GM18907 (cell line): ENCODE data around the gene TBC1D10A.

ENCODE experiments used
- ATAC-seq: cut with Tn5 transposase; IDR thresholded peaks from one replicate; pipeline ENCODE4 v1.9.1; 2021; ENCODE audit warnings: mild to moderate bottlenecking, moderate library complexity; ENCODE audit not compliant: unreplicated experiment

The TBC1D10A gene

DNA sequence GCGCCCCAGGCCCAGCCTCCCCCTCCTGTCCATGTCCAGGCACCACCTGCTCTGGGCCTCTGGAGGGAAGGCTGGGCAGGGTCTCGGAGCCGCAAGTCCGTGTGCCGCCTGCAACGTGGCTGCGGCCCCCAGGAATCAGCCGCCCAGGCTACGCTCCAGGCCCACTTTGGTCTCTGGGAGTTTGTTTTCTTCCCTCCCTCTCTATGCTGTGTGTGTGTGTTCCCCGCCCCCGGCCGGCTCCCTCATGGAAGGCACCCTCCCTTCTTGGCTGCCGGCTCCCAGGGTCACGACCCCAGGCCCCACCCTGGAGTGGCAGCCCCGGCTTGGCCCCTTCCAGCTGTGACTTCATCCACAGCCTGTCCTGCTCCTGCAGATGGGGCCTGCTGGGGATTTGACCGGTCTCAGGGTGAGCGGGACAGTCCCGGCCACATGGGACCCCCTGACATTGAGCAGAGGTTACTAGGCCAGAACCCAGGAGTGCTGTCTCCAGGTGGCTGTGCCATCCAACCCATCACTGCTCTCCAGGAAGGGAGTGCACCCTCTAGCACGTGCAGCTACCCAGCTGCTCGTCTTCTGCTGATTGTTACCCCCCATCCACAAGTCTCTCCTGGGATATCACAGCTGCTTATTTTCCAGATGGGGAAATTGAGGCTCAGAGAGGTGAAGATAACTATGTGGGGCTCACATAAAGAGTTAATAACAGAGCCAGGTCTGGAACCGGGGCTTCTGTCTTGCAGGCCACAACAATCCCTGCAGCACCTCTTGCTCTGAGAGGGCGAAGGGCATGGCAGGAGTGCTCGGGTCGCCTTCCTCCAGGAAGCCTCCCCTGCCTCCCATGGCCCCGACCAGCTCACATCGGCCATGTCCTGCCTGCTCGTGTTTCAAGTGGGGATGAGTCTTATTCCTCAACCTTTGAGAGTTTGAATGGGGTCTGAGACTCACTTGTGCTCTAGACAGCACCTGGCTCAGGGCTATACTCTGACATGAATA is 77.4 kb downstream of the TBC1D10A start:
- ATAC-seq = no peak

DNA sequence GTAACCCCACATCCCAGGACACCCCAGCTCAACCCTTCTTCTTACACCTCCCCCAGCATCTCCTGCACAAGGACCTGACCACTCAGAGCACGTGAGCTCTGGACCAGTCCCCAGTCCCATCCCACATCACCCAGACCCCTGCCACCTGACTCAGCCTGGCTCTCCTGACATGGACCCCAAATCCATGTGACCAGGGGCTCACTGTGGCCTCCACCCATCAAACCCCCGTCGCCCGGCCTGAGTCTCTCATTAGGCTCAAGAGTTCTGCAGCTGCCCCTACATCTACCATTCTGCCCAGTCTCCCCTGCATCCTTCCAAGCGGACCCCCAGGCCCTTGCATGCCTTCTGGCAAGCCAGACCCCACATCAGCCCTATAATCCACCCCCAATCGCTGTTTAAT is 78.3 kb downstream of the TBC1D10A start:
- no peak for ATAC-seq

DNA sequence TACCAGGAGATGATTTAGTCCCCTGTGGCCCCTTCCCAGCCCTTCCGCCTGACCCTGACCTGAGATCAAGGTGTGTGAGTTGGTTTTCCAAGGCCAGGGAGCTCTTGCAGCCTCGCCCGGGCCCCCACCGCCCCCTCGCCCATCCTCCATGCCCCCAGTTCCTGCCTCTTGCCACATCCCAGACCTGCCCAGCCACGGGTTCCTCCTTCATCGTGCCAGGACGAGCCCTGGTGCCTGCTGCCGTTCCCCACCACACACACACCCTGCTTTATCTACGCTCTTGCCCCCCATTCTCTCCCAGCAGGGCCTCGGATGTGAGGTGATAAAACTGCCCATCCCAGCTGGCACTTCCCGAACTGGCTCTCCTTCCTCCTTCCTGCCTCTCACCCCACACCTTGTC is 78.8 kb downstream of the TBC1D10A start:
- ATAC-seq = no peak

DNA sequence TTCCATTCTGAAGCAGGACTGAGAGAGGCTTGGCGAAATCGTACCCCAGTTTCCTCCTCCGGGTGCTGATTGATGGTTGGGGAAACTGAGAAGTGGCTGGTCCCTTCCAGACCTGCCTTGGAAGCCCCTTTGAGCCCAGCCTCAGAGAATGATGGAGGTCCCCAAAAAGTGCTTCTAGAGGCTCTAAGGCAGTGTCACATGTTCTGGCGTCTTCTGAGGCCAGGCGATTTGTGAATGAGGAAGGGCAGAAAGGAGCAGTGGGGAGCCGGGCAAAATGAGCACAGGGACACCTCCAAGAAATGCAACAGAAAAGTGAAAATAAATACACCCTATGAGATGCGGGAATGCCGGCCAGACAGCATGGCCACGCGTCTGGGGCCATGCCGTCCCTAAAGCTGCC is 79.2 kb downstream of the TBC1D10A start:
- no peak for ATAC-seq

DNA sequence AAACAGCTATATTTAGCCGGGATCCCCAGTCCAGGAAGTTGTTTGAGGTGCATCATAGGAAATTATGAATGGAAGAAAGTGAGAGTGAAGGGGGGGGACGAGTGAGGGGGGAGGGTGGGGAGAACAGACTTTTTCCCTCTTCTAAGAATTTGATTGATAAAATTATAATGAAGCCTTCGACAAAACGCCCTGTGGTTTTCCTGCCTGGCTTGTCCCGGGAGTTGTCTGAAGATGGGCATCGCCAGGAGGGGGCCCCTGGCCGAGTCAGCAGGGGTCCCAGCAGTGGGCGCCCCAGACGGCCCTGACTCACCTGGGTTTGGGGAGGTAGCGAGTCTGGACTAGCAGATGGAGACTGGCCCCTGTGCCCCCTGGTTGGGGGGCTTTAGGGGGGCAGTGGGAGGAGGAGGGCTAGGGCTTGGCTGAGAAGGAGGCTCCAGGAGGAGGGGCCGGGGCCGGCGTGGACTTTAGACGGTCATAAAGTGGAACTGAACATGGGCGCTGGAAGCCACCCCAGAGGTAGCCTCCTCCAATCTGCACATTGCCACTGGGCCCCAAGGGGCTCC is 79.8 kb downstream of the TBC1D10A start:
- ATAC-seq = no peak

DNA sequence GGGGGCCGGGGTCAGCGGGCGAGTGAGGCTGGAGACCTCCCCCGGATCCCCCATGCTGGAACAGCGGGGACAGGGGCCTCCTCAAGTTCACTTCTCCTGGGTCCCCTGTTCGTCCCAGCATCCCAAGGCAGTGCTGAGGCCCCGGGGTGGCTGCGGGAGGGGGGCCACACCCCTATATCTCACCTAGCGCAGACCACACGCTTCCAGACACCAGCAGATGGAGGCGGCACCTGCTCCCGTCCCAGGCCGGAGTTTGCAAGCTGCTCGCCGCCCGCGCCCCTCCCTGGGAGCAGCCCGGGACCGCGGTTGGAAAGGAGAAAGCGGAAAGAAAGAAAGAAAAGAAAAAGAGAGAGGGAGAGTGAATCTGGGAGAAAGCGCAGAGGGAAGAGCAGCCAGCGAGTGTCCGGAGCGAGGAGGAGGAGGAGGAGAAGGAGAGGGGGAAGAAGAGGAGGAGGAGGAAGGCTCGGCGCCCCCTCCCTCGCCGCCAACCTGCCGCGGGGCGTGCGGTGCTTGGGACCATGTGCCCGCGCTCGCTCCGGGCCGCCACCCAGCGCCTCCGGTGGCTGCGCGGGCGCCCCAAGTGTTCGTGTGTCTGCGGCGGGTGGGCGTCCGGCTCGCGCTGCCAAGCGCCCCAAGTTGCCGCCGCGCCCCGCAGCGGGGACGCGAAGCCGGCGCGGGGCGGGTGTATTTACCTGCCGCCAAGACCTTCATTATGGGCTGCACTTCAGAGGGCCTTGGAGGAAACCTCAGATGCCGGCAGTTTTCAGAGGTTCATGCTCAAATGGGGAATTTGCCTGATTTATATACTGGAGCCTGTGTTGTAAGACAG is 80.5 kb downstream of the TBC1D10A start, which contains the start of gene LIF:
LIF (minus strand) TSS at position 775 of the 829 bp plus-strand sequence; CDS start at position 711, 64 bp downstream.
- no peak for ATAC-seq

DNA sequence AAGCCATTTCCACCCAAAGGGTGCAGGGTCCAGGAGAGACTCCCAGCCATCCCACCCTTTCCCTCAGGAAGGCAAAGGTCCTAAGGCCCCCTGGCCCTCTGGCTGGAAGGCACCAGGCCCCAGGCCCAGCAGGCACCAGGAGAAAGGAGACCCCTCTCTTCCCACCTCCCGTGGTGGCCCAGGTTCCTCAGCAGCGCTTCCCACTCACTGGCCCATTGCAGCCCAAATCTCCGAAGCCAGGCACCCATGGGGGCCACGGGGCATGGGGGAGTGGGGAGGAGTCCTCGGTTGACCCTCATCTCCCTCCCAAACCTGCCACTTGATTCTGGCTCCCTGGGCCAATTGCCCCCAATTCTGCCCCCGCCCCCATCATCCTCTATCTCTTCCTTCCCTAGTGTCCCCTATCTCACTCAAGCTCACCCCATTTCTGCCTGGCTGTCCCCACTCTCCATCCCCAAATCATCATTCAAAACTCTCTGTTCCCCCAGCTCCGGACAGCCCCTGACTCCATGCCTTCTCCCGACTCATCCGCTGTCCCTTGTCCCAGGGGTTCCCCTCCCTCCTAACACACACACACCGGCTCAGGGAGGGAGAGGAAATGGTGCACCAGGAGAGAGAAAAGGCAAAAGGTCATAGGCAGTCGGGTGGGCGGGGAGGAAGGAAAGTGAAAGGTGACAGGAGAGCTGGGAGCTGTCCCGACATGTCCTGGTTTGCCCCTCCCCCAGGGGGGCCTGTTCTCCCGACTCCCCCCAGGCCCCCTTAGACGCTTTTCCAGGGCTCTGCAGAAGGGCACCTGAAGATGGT is 81.4 kb downstream of the TBC1D10A start:
- ATAC-seq = no peak

DNA sequence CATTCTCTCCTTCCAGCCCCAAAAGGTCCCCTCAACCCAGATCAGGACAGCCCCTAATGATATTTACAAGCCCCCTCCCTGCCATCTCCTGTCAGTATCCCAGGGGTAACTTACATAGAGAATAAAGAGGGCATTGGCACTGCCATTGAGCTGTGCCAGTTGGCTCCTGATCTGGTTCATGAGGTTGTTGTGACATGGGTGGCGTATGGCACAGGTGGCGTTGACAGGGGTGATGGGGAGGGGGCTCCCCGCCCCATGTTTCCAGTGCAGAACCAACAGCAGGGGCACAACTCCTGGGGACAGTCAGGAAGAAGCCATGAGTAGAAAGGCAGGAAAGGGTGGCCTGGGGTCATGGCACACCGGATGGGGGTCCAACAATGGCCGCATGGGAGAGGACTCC is 82.1 kb downstream of the TBC1D10A start:
- no peak for ATAC-seq

DNA sequence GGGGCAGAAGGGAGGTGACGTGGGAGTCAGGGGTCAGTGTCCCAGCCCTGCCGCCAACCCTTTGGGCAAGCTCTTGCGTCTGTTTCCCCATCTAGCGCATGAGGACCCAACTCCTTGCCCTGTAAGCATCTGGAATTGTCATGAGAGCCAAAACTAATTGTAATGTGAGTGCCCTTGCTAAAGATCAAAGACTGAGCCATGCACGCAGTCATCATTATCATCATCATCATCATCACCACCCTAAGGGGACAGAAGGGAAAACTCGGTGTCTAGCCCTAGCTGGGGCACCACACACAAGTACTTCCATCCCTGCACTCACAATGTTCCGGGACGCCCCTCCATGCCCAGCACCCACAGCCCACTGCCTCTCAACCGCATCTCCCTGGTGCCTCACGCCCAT is 82.7 kb downstream of the TBC1D10A start:
- no peak for ATAC-seq

DNA sequence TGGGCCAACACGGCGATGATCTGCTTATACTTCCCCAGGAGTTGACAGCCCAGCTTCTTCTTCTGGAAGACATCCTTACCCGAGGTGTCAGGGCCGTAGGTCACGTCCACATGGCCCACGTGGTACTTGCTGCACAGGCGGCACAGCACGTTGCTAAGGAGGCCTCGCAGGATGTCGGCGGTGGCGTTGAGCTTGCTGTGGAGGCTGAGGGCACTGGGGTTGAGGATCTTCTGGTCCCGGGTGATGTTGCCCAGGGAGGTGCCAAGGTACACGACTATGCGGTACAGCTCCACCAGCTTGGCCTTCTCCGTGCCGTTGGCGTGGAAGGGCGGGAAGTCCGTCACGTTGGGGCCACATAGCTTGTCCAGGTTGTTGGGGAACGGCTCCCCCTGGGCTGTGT is 83.1 kb downstream of the TBC1D10A start:
- ATAC-seq = no peak
